NB4 (cell line): ENCODE data around the gene LAMB3.

Source experiments
- DNase-seq: peaks from one replicate; pipeline ENCODE4 v3.0.0; 2010; ENCODE audit warnings: low read depth
- H3K4me3 ChIP-seq: one replicate; pipeline ENCODE4 v1.5.1; 2011; ENCODE audit warnings: mild to moderate bottlenecking, low read depth, low read length, moderate library complexity
- CTCF ChIP-seq: IDR thresholded peaks from one replicate; pipeline ENCODE4 v1.5.1; 2012; ENCODE audit warnings: low read depth, low read length
- MAX ChIP-seq: IDR thresholded peaks from 2 replicates; pipeline ENCODE4 v1.6.1; 2011; ENCODE audit warnings: low read depth, low read length
- MYC ChIP-seq: IDR thresholded peaks from 2 replicates; pipeline ENCODE4 v1.6.1; 2011; ENCODE audit warnings: low read depth, low read length
- POLR2A ChIP-seq: IDR thresholded peaks from 2 replicates; pipeline ENCODE4 v1.6.1; 2011; ENCODE audit warnings: mild to moderate bottlenecking; ENCODE audit not compliant: insufficient read length; ENCODE audit errors: extremely low read depth

The LAMB3 gene

GRCh38 chr1:209589440-209589839 lies 62.8 kb downstream of the LAMB3 start:
- H3K4me3 ChIP-seq, result no peak overlapping the region
- no peak for TF ChIP-seq MYC
- TF ChIP-seq CTCF, result no peak
- no peak for TF ChIP-seq POLR2A
- no peak for TF ChIP-seq MAX
- DNase-seq, result no peak

- no peak for DNase-seq
- H3K4me3 ChIP-seq, result no peak overlapping the region
- TF ChIP-seq MAX (no peak), MYC (no peak), CTCF (no peak), POLR2A (no peak)
Measured at GRCh38 chr1:209587789-209588188, 64.4 kb downstream of the LAMB3 start.

GRCh38 chr1:209586221-209586740 lies 65.9 kb downstream of the LAMB3 start:
- no peak overlapping the region for H3K4me3 ChIP-seq
- TF ChIP-seq MAX, result no peak
- TF ChIP-seq CTCF, result no peak
- no peak for TF ChIP-seq POLR2A
- no peak for TF ChIP-seq MYC
- DNase-seq, result no peak

- H3K4me3 ChIP-seq, result no peak overlapping the region
- TF ChIP-seq CTCF (no peak), MAX (no peak), POLR2A (no peak), MYC (no peak)
- DNase-seq, result no peak
Measured at GRCh38 chr1:209585672-209586071, 66.6 kb downstream of the LAMB3 start.

GRCh38 chr1:209585197-209585596 lies 67.0 kb downstream of the LAMB3 start:
- DNase-seq, result no peak
- TF ChIP-seq MYC (no peak), MAX (no peak), CTCF (no peak), POLR2A (no peak)
- H3K4me3 ChIP-seq, result no peak overlapping the region
